ENCODE data around the gene ZCCHC8.

Gene ZCCHC8

DNA sequence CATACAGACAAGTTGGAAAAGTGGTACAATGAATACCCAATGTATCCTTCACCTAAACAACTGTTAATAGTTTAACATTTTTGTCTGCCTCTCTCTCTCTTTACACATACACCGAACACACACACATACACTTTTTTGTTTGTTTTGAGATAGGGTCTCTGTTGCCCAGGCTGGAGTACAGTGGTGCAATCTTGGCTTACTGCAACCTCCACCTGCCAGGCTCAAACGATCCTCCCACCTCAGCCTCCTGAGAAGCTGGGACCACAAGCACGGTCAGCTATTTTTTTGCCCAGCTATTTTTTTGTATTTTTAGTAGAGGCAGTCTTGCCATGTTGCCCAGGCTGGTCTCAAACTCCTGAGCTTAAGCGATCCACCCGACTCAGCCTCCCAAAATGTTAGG is 16.8 kb downstream of the ZCCHC8 start:
- POLR2A ChIA-PET, result interaction anchor here (2.1 kb wide), 1 partner anchor 17 kb away, joined by 9 read pairs; the partner anchor contains the start of gene ZCCHC8
- TF ChIP-seq FOXA1 (IDR thresholded peaks at IDR 0.05) (no peak), FOXK2 (IDR thresholded peaks at IDR 0.05) (no peak), PKNOX1 (IDR thresholded peaks at IDR 0.05) (no peak), ELF4 (IDR thresholded peaks at IDR 0.05) (no peak), CTBP1 (IDR thresholded peaks at IDR 0.05; ENCODE audit: borderline replicate concordance) (no peak), ARNT (IDR thresholded peaks at IDR 0.05) (no peak), LEF1 (IDR thresholded peaks at IDR 0.05; ENCODE audit: borderline replicate concordance) (no peak), TARDBP (IDR thresholded peaks at IDR 0.05) (no peak), L3MBTL2 (conservative IDR thresholded peaks at IDR 0.05) (no peak), SP1 (IDR thresholded peaks at IDR 0.05) (no peak), ZNF384 (IDR thresholded peaks at IDR 0.05) (no peak), FOXM1 (IDR thresholded peaks at IDR 0.05; ENCODE audit: borderline replicate concordance) (no peak), HDGF (IDR thresholded peaks at IDR 0.05; ENCODE audit: borderline replicate concordance) (no peak)
- DNase-seq (ENCODE audit: extremely low spot score), result no peak
- CTCF ChIA-PET, result interaction anchor here (0.6 to 1.2 kb wide), 2 partner anchors 19 to 58 kb away, joined by 3 read pairs; no protein-coding TSS in a partner anchor

DNA sequence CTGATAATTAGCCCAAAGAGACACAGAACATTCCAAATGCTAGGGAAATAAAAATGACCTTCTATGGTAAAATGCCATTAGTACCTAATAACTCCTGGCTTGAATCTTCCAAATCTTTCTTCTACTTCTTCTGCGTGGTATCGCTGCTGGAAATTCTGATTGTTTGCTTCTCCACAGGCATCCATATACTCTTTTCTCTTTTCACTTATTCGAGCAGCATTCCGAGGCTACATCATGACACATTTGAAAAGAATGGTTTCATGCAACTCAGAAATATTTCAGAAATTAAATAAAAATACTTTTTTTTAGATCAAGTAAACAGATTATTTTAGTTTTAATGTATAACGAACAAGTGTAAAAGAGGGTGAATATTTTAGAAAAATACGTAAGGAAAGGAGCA is 18.9 kb downstream of the ZCCHC8 start:
- no peak for DNase-seq (ENCODE audit: extremely low spot score)
- CTCF ChIA-PET, result no interaction called here
- TF ChIP-seq PKNOX1 (IDR thresholded peaks at IDR 0.05) (no peak), CTBP1 (IDR thresholded peaks at IDR 0.05; ENCODE audit: borderline replicate concordance) (no peak)
- POLR2A ChIA-PET, result no interaction called here

GRCh38 chr12:122480753-122481152 is 20.0 kb downstream of the ZCCHC8 start:
- POLR2A ChIA-PET, result no interaction called here
- TF ChIP-seq PKNOX1 (IDR thresholded peaks at IDR 0.05), result no peak
- no peak for TF ChIP-seq BHLHE40 (IDR thresholded peaks at IDR 0.05; ENCODE audit: borderline replicate concordance)
- no peak for TF ChIP-seq ARNT (IDR thresholded peaks at IDR 0.05)
- no peak for TF ChIP-seq ZNF384 (IDR thresholded peaks at IDR 0.05)
- no peak for TF ChIP-seq SP1 (IDR thresholded peaks at IDR 0.05)
- TF ChIP-seq L3MBTL2 (conservative IDR thresholded peaks at IDR 0.05), result no peak
- no peak for TF ChIP-seq NFRKB (IDR thresholded peaks at IDR 0.05)
- no peak for TF ChIP-seq SUZ12 (IDR thresholded peaks at IDR 0.05)
- TF ChIP-seq ELF4 (IDR thresholded peaks at IDR 0.05), result no peak
- no peak for TF ChIP-seq TARDBP (IDR thresholded peaks at IDR 0.05)
- TF ChIP-seq FOXM1 (IDR thresholded peaks at IDR 0.05; ENCODE audit: borderline replicate concordance), result no peak
- TF ChIP-seq LEF1 (IDR thresholded peaks at IDR 0.05; ENCODE audit: borderline replicate concordance), result no peak
- TF ChIP-seq HDGF (IDR thresholded peaks at IDR 0.05; ENCODE audit: borderline replicate concordance), result no peak
- no peak for TF ChIP-seq FOXK2 (IDR thresholded peaks at IDR 0.05)
- no peak for TF ChIP-seq CTBP1 (IDR thresholded peaks at IDR 0.05; ENCODE audit: borderline replicate concordance)
- no peak for TF ChIP-seq FOXA1 (IDR thresholded peaks at IDR 0.05)
- CTCF ChIA-PET, result interaction anchor here (0.6 to 0.8 kb wide), 2 partner anchors 9 to 151 kb away, joined by 3 to 4 read pairs; no protein-coding TSS in a partner anchor

GRCh38 chr12:122474324-122474716 is 26.4 kb downstream of the ZCCHC8 start:
- no peak for DNase-seq (ENCODE audit: extremely low spot score)
- ChIA-PET POLR2A (interaction anchor here (1.3 kb wide), 1 partner anchor 74 kb away, joined by 6 read pairs; no protein-coding TSS in a partner anchor), CTCF (interaction anchor here (0.7 to 2.0 kb wide), 2 partner anchors 61 to 75 kb away, joined by 3 to 10 read pairs; no protein-coding TSS in a partner anchor)
- TF ChIP-seq FOXA1 (IDR thresholded peaks at IDR 0.05) (no peak), SUZ12 (IDR thresholded peaks at IDR 0.05) (no peak), L3MBTL2 (conservative IDR thresholded peaks at IDR 0.05) (no peak), TARDBP (IDR thresholded peaks at IDR 0.05) (no peak), ZNF384 (IDR thresholded peaks at IDR 0.05) (no peak), FOXK2 (IDR thresholded peaks at IDR 0.05) (no peak), HDGF (IDR thresholded peaks at IDR 0.05; ENCODE audit: borderline replicate concordance) (no peak), SP1 (IDR thresholded peaks at IDR 0.05) (no peak), CTBP1 (IDR thresholded peaks at IDR 0.05; ENCODE audit: borderline replicate concordance) (no peak), PKNOX1 (IDR thresholded peaks at IDR 0.05) (no peak), NFRKB (IDR thresholded peaks at IDR 0.05) (no peak), ELF4 (IDR thresholded peaks at IDR 0.05) (no peak), ARNT (IDR thresholded peaks at IDR 0.05) (no peak), BHLHE40 (IDR thresholded peaks at IDR 0.05; ENCODE audit: borderline replicate concordance) (no peak), LEF1 (IDR thresholded peaks at IDR 0.05; ENCODE audit: borderline replicate concordance) (no peak), FOXM1 (IDR thresholded peaks at IDR 0.05; ENCODE audit: borderline replicate concordance) (no peak)

More at GRCh38 chr12:122480753-122481152, 20.0 kb downstream of the ZCCHC8 start:
- DNase-seq (ENCODE audit: extremely low spot score), result no peak

- no peak for DNase-seq (ENCODE audit: extremely low spot score)
- ChIA-PET CTCF (interaction anchor here (0.5 to 3.0 kb wide), 3 partner anchors 12 to 135 kb away, joined by 3 to 11 read pairs (median 10); no protein-coding TSS in a partner anchor), POLR2A (interaction anchor here (1.3 kb wide), 2 partner anchors 26 to 74 kb away, joined by 4 to 6 read pairs; no protein-coding TSS in a partner anchor)
- no peak for TF ChIP-seq L3MBTL2 (conservative IDR thresholded peaks at IDR 0.05)
- TF ChIP-seq TARDBP (IDR thresholded peaks at IDR 0.05), result no peak
- no peak for TF ChIP-seq SUZ12 (IDR thresholded peaks at IDR 0.05)
- no peak for TF ChIP-seq ZNF384 (IDR thresholded peaks at IDR 0.05)
- TF ChIP-seq SP1 (IDR thresholded peaks at IDR 0.05), result no peak
- TF ChIP-seq CTBP1 (IDR thresholded peaks at IDR 0.05; ENCODE audit: borderline replicate concordance), result no peak
- TF ChIP-seq PKNOX1 (IDR thresholded peaks at IDR 0.05), result no peak
- no peak for TF ChIP-seq HDGF (IDR thresholded peaks at IDR 0.05; ENCODE audit: borderline replicate concordance)
- TF ChIP-seq FOXM1 (IDR thresholded peaks at IDR 0.05; ENCODE audit: borderline replicate concordance), result no peak
- no peak for TF ChIP-seq FOXK2 (IDR thresholded peaks at IDR 0.05)
- no peak for TF ChIP-seq LEF1 (IDR thresholded peaks at IDR 0.05; ENCODE audit: borderline replicate concordance)
- no peak for TF ChIP-seq BHLHE40 (IDR thresholded peaks at IDR 0.05; ENCODE audit: borderline replicate concordance)
- no peak for TF ChIP-seq NFRKB (IDR thresholded peaks at IDR 0.05)
These were observed 27.0 kb downstream of the ZCCHC8 start for GRCh38 chr12:122473543-122474323.

Data from HEK293T (cell line).